Smooth muscle cell (in vitro differentiated cells): Measurements from ENCODE around the gene HNF4A. TPM values are rescaled to one million over a fixed set of nuclear protein-coding genes. Genes with fewer than 3 reads are reported as not detected.
A peak's percentile ranks its signal among the peaks of the same experiment; 100 is the strongest.

Experiments used
- DNase-seq: peaks from one replicate; lab custom pipeline; 2025; ENCODE audit not compliant: unreplicated experiment; lab: John Stamatoyannopoulos, UW
- H2AFZ ChIP-seq: fragments of 200-600 bp; sonication (generic); 2 replicates; pipeline ENCODE4 v1.6.0; 2016; ENCODE audit warnings: antibody characterized with exemption, low read depth, mild to moderate bottlenecking
- H3F3A ChIP-seq: fragments of 200-600 bp; sonication (generic); 2 replicates; pipeline ENCODE4 v1.6.0; 2017; ENCODE audit warnings: antibody characterized with exemption, low read depth
- H3K27ac ChIP-seq: fragments of 200-600 bp; sonication (generic); 2 replicates; pipeline ENCODE4 v1.5.1; 2016; ENCODE audit warnings: low read depth, mild to moderate bottlenecking
- H3K27me3 ChIP-seq: fragments of 200-600 bp; sonication (generic); 2 replicates; pipeline ENCODE4 v1.6.1; 2016; ENCODE audit warnings: low read depth, mild to moderate bottlenecking
- H3K36me3 ChIP-seq: fragments of 200-600 bp; sonication (generic); 2 replicates; pipeline ENCODE4 v1.5.1; 2016; ENCODE audit warnings: low read depth
- H3K4me1 ChIP-seq: fragments of 200-600 bp; sonication (generic); 2 replicates; pipeline ENCODE4 v1.5.1; 2016; ENCODE audit warnings: low read depth
- H3K4me2 ChIP-seq: fragments of 200-600 bp; sonication (generic); 2 replicates; pipeline ENCODE4 v1.6.0; 2016; ENCODE audit warnings: mild to moderate bottlenecking
- H3K4me3 ChIP-seq: fragments of 200-600 bp; sonication (generic); 2 replicates; pipeline ENCODE4 v1.5.1; 2016; ENCODE audit warnings: mild to moderate bottlenecking
- H3K79me2 ChIP-seq: fragments of 200-600 bp; sonication (generic); 2 replicates; pipeline ENCODE4 v1.6.0; 2016; ENCODE audit warnings: low read depth, mild to moderate bottlenecking
- H3K9ac ChIP-seq: fragments of 200-600 bp; sonication (generic); 2 replicates; pipeline ENCODE4 v1.6.0; 2016; ENCODE audit warnings: low read depth
- H3K9me3 ChIP-seq: fragments of 200-600 bp; sonication (generic); replicated peaks from 2 replicates; pipeline ENCODE4 v1.5.1; 2016; ENCODE audit warnings: low read depth
- H4K20me1 ChIP-seq: fragments of 200-600 bp; sonication (generic); 2 replicates; pipeline ENCODE4 v1.6.0; 2016; ENCODE audit warnings: low read depth
- WGBS: methylation state at CpG from one replicate; pipeline ENCODE4 v1.1.7; 2016; ENCODE audit warnings: low lambda C conversion rate; 5-methylcytosine and 5-hydroxymethylcytosine counted together
- polyA plus RNA-seq: library from polyadenylated mRNA; unstranded; fragments of >200 nt; fragmentation: Nextera tagmentation; extraction: Ambion mirVana; gene quantifications from 2 replicates; pipeline ENCODE4 v1.2.1, GENCODE V29; 2016
- total RNA-seq: library from RNA; depleted of rRNA; stranded (reverse); fragments of >200 nt; gene quantifications from 2 replicates; pipeline ENCODE4 v1.2.3, GENCODE V29; 2014
- TF ChIP-seq, protein P1 (sequence below): fragments of 200-600 bp; sonication (generic); IDR thresholded peaks from 2 replicates; pipeline ENCODE4 v1.5.1; 2017; ENCODE audit warnings: borderline replicate concordance, mild to moderate bottlenecking, antibody characterized with exemption; ENCODE audit not compliant: insufficient read depth, poor library complexity, severe bottlenecking

The HNF4A gene
- total and polyA plus RNA-seq, 2 experiments from 2014 or later: not detected

DNA sequence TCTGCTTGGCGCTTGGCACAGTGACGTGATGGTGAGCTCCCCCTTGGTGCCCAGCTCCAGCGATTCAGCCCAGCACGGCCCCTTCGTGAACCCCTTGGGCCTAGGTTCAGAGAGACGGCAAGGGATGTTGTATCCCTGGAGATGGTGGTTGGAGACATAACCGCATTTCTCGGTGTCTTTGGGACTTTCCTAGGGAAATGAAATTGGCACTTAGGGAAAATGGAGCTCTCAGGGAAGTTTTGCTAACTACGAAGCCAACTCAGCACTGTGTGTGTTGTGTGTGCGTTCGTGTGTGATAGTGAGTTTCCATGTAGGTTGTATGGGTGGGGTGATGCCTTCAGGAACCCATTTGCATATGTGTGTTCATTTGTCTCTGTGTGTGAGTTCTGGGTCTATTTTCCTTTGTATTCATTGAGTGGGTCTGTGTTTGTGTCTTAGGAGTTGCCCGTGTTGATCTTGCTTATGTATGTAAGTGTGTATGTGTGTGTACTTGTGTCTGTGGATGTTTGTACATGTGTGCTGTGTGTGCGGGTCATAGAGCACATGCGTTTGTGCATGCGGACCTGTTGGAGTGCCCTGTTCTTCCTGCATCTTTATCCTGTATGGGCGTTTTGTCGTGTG lies 46.4 kb downstream of the HNF4A start:
- Histone ChIP-seq H3K9me3 (no peaks in the 10 kb centered on the region), H3K4me2 (no peak overlapping the region), H3K27me3 (peaks cover 6% of the 10 kb centered on the region), H3K79me2 (no peaks in the 10 kb centered on the region), H3K27ac (no peak overlapping the region), H2AFZ (no peak overlapping the region), H3F3A (no peaks in the 10 kb centered on the region), H3K36me3 (no peaks in the 10 kb centered on the region), H3K4me1 (no peaks in the 10 kb centered on the region), H3K4me3 (peak overlapping the region; percentile 42), H4K20me1 (no peaks in the 10 kb centered on the region), H3K9ac (no peak overlapping the region)
- no peak for DNase-seq
- TF ChIP-seq, protein P1, sequence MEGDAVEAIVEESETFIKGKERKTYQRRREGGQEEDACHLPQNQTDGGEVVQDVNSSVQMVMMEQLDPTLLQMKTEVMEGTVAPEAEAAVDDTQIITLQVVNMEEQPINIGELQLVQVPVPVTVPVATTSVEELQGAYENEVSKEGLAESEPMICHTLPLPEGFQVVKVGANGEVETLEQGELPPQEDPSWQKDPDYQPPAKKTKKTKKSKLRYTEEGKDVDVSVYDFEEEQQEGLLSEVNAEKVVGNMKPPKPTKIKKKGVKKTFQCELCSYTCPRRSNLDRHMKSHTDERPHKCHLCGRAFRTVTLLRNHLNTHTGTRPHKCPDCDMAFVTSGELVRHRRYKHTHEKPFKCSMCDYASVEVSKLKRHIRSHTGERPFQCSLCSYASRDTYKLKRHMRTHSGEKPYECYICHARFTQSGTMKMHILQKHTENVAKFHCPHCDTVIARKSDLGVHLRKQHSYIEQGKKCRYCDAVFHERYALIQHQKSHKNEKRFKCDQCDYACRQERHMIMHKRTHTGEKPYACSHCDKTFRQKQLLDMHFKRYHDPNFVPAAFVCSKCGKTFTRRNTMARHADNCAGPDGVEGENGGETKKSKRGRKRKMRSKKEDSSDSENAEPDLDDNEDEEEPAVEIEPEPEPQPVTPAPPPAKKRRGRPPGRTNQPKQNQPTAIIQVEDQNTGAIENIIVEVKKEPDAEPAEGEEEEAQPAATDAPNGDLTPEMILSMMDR: no peak
- 94% methylated on average over 17 of the region's 17 CpGs for WGBS

DNA sequence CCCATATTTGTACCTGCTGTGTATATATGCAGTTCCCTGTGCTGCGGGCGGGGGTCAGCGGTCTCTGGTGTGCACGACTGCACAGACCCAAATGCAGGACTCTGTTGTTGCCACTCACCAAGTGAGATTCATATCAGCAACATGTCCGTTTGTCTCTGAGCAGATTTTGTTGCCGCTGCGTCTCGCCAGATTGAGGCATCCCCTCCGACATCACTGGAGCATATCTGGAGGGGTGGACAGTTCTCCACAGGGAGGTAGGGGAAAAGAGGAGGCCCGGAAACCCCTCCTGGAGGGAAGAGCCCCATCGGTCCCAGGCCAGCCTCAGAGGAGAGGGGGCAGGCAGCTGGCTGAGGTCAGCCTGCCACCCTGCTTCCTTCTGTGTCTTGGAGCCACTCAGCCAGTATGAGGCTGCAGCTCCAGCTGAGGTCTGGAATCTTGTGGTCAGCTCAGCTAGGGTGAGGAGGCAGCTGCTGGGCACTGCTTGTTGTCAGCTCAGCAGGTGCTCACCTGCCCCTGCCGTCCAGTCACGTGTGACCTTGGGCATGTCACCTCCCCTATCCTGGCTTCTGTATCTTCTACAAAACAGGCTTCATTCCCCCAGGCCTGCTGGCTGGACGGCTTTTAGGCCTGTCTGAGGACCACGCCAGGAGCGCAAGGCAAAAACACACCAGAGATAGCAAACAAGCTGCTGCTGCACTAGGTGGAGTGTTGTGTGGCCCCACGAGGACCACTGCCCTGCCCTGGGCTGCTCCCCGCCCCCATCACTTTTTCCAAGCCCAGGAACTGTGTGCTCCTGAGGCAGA lies 47.1 kb downstream of the HNF4A start:
- Histone ChIP-seq H3K4me3 (peak overlapping the region; percentile 42), H3K27me3 (peaks cover 5% of the 10 kb centered on the region), H3K9me3 (no peaks in the 10 kb centered on the region), H3K4me1 (no peaks in the 10 kb centered on the region), H3F3A (no peaks in the 10 kb centered on the region), H3K4me2 (no peak overlapping the region), H3K9ac (no peak overlapping the region), H3K27ac (no peak overlapping the region), H2AFZ (no peak overlapping the region), H3K36me3 (no peaks in the 10 kb centered on the region), H3K79me2 (no peaks in the 10 kb centered on the region), H4K20me1 (no peaks in the 10 kb centered on the region)
- no peak for DNase-seq
- 85% methylated on average over 18 of the region's 18 CpGs for WGBS
- TF ChIP-seq, protein P1: no peak

DNA sequence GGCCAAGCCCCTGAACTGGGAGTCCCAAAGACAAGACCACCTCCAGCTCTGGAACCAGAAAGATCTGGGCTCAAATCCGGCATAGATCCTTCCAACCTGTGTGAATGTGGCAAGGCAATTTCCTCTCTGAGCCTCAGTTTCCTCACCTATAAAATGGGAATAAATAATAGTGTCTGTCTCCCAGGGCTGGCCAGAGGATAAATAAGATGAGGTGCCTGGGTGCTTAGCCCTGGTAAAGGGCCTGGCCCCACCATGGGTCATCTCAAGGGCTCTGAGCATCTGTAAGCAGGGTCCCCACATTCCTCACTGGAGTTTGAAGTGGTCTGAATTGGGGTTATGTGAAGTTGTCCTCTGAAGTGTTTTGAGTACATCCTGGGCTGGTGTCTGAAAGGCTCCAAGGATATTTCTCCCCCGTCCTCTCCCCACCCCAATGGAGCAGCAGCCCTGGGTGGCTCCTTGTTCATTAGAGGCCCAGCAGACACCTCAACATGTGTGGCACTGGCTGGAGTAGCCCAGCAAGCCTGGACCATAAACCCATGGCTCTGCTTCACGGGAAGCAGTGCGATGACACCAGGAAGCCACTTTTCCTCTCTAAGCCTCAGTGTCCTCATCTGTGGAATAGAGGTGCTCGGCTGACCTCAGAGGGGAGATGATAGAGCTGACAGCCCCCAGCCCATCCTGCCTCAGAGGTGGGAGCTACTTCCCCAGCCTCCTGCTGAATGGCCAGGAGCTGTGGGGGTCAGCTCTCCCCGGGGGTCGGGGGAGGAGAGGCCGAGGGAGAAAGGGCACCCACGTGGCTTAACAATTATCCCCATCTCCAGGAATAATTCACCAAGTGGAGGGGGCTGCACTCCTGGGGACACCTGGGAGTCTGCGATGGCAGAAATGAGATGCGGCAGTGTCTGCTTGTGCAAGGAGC lies 48.0 kb downstream of the HNF4A start:
- Histone ChIP-seq H3F3A (no peaks in the 10 kb centered on the region), H3K27me3 (no peaks in the 10 kb centered on the region), H3K4me2 (no peak overlapping the region), H3K27ac (no peak overlapping the region), H4K20me1 (no peaks in the 10 kb centered on the region), H2AFZ (no peak overlapping the region), H3K9ac (no peak overlapping the region), H3K9me3 (no peaks in the 10 kb centered on the region), H3K4me1 (no peaks in the 10 kb centered on the region), H3K36me3 (no peaks in the 10 kb centered on the region), H3K79me2 (no peaks in the 10 kb centered on the region), H3K4me3 (peak overlapping the region; percentile 42)
- 81% methylated on average over 11 of the region's 11 CpGs for WGBS
- no peak for DNase-seq
- TF ChIP-seq, protein P1: no peak
